Activated CD4-positive, CD25-positive, alpha-beta regulatory T cell treated with anti-CD3 and anti-CD28 coated beads, Interleukin-2, amount 50 U/mL, for 72 hours (primary cell): ENCODE results near the gene OTOP3.
"Not testable (repeated sequence)": the region's sequence is repeated elsewhere in the genome, so short reads cannot be mapped to it uniquely, and the experiment has no call there.

Source experiments
- DNase-seq: peaks from one replicate; pipeline ENCODE4 v3.0.0; 2021

Gene OTOP3

GRCh38 chr17:74963656-74964055 is 28.0 kb downstream of the OTOP3 start:
- no peak for DNase-seq

- DNase-seq = no peak
Measured at GRCh38 chr17:74964246-74964761, 28.6 kb downstream of the OTOP3 start.

- DNase-seq = no peak
Measured at GRCh38 chr17:74964988-74965622, 29.4 kb downstream of the OTOP3 start.

GRCh38 chr17:74968361-74968780 is 32.7 kb downstream of the OTOP3 start:
- no peak for DNase-seq

- not testable (repeated sequence) for DNase-seq
Measured at GRCh38 chr17:74969501-74969900, 33.8 kb downstream of the OTOP3 start.

GRCh38 chr17:74970395-74970794 is 34.7 kb downstream of the OTOP3 start:
- no peak for DNase-seq

GRCh38 chr17:74971069-74971841 is 35.6 kb downstream of the OTOP3 start:
- no peak for DNase-seq

- no peak for DNase-seq
Measured at GRCh38 chr17:74971842-74972106, 36.1 kb downstream of the OTOP3 start.

GRCh38 chr17:74972107-74972972 is 36.6 kb downstream of the OTOP3 start, which contains the start of gene HID1:
TSS of gene HID1 (minus strand) at chr17:74972759. CDS start at chr17:74972656, 103 bp downstream.
- DNase-seq = peak; percentile 70

GRCh38 chr17:74972973-74973328 is 37.3 kb downstream of the OTOP3 start:
- DNase-seq = no peak

GRCh38 chr17:74975943-74976342 is 40.2 kb downstream of the OTOP3 start:
- no peak for DNase-seq

GRCh38 chr17:74977802-74978201 is 42.1 kb downstream of the OTOP3 start:
- DNase-seq = no peak

- no peak for DNase-seq
Measured at GRCh38 chr17:74978240-74978639, 42.5 kb downstream of the OTOP3 start.

GRCh38 chr17:74979408-74980146 is 43.9 kb downstream of the OTOP3 start:
- no peak for DNase-seq

- DNase-seq = peak; percentile 34
Measured at GRCh38 chr17:74981318-74981978, 45.8 kb downstream of the OTOP3 start.

- peak; percentile 83 for DNase-seq
Measured at GRCh38 chr17:74981979-74982662, 46.4 kb downstream of the OTOP3 start.

- peak; percentile 41 for DNase-seq
Measured at GRCh38 chr17:74982663-74983313, 47.1 kb downstream of the OTOP3 start.

- no peak for DNase-seq
Measured at GRCh38 chr17:74986206-74986576, 50.5 kb downstream of the OTOP3 start.

GRCh38 chr17:74987418-74987908 is 51.8 kb downstream of the OTOP3 start, which contains the start of gene CDR2L:
TSS of gene CDR2L (plus strand) at chr17:74987632. CDS start at chr17:74988044, 412 bp downstream.
- DNase-seq = peak; percentile 91

- DNase-seq = no peak
Measured at GRCh38 chr17:74987909-74988711, 52.4 kb downstream of the OTOP3 start.
